Tibial nerve (tissue), 4 donors: ENCODE data around the gene SMYD3. TPM values are rescaled to one million over a fixed set of nuclear protein-coding genes. Genes with fewer than 3 reads are reported as not detected.

Experiments
- DNase-seq, 2 donors: peaks; one replicate each; pipeline ENCODE4 v3.0.0-alpha.2; 2019; ENCODE audit warnings: low spot score in 2 of 2
- H3K27ac ChIP-seq, 4 donors: fragments of 200-600 bp; sonication (generic) in 3 of 4; one replicate each; pipeline ENCODE4 v1.5.1; 2017 to 2019; ENCODE audit warnings: mild to moderate bottlenecking in 1 of 4
- H3K27me3 ChIP-seq, 2 donors: fragments of 200-600 bp; sonication (generic) in 1 of 2; one replicate each; pipeline versions ENCODE4 v1.5.1 to v1.6.0; 2017 to 2019
- H3K36me3 ChIP-seq, 3 donors: fragments of 200-600 bp; sonication (generic); one replicate each; pipeline ENCODE4 v1.5.1; 2018 to 2019
- H3K4me1 ChIP-seq, 4 donors: fragments of 200-600 bp; sonication (generic) in 3 of 4; one replicate each; pipeline ENCODE4 v1.5.1; 2017 to 2019
- H3K4me3 ChIP-seq, 4 donors: fragments of 200-600 bp; sonication (generic) in 3 of 4; one replicate each; pipeline ENCODE4 v1.5.1; 2017 to 2019; ENCODE audit warnings: mild to moderate bottlenecking in 1 of 4, moderate library complexity in 1 of 4
- H3K9me3 ChIP-seq, 4 donors: fragments of 200-600 bp; sonication (generic) in 3 of 4; one replicate each; pipeline ENCODE4 v1.5.1; 2017 to 2019
- CTCF ChIP-seq, 5 experiments: fragments of 200-600 bp in 3 of 5; fragments of 450-650 bp in 2 of 5; sonication (generic) in 3 of 5; IDR thresholded peaks; one replicate each; pipeline ENCODE4 v1.5.1; 2016 to 2019; ENCODE audit warnings: antibody characterized with exemption in 5 of 5, mild to moderate bottlenecking in 3 of 5, moderate library complexity in 2 of 5
- EP300 ChIP-seq, 2 donors: sonication (generic); formaldehyde crosslinking; IDR thresholded peaks; one replicate each; pipeline ENCODE4 v1.6.1; 2017; ENCODE audit warnings: antibody characterized with exemption in 2 of 2, mild to moderate bottlenecking in 1 of 2
- POLR2A ChIP-seq, 2 donors: fragments of 450-650 bp; IDR thresholded peaks; one replicate each; pipeline ENCODE4 v1.6.1; 2017; ENCODE audit warnings: antibody characterized with exemption in 2 of 2, mild to moderate bottlenecking in 2 of 2, moderate library complexity in 2 of 2
- WGBS, 2 donors: methylation state at CpG; one replicate each; pipeline ENCODE4 v1.1.5; 2018; 5-methylcytosine and 5-hydroxymethylcytosine counted together
- total RNA-seq, 4 donors: library from RNA; depleted of rRNA; stranded (reverse); fragments of >200 nt; gene quantifications; one replicate each; pipeline ENCODE4 v1.1.0, GENCODE V29; 2016

SMYD3 gene
- total RNA-seq, 4 donors from 2014 or later = 22.2 to 30.3 (median 27.0) TPM

- no peak overlapping the region for H3K4me3 ChIP-seq
- TF ChIP-seq CTCF (IDR thresholded peaks at IDR 0.05) (no peak), POLR2A (IDR thresholded peaks at IDR 0.05) (no peak), EP300 (IDR thresholded peaks at IDR 0.05) (no peak)
- no peaks in the 10 kb centered on the region for H3K27me3 ChIP-seq
- no peaks in the 10 kb centered on the region for H3K9me3 ChIP-seq
- no peaks in the 10 kb centered on the region for H3K36me3 ChIP-seq
- no peak for DNase-seq
- no peak overlapping the region for H3K27ac ChIP-seq
- 72 to 74% methylated on average over 6 of the region's 6 CpGs for WGBS, 2 donors
- H3K4me1 ChIP-seq = no peaks in the 10 kb centered on the region
Observed at GRCh38 chr1:245990315-245991022, 516.6 kb downstream of the SMYD3 start.

- H3K27me3 ChIP-seq = no peaks in the 10 kb centered on the region
- WGBS, 2 donors = 77 to 88% methylated on average over 9 of the region's 9 CpGs
- no peak overlapping the region for H3K4me3 ChIP-seq
- TF ChIP-seq CTCF (IDR thresholded peaks at IDR 0.05) = no peak
- H3K4me1 ChIP-seq = no peaks in the 10 kb centered on the region
- H3K36me3 ChIP-seq = no peaks in the 10 kb centered on the region
- H3K9me3 ChIP-seq = no peaks in the 10 kb centered on the region
- DNase-seq = no peak
- H3K27ac ChIP-seq = no peak overlapping the region
Observed at GRCh38 chr1:245988393-245989078, 518.5 kb downstream of the SMYD3 start.

- Histone ChIP-seq H3K36me3 (no peaks in the 10 kb centered on the region), H3K27ac (no peak overlapping the region), H3K9me3 (no peaks in the 10 kb centered on the region), H3K4me3 (no peak overlapping the region), H3K27me3 (no peaks in the 10 kb centered on the region), H3K4me1 (no peaks in the 10 kb centered on the region)
- TF ChIP-seq EP300 (IDR thresholded peaks at IDR 0.05) = no peak
- TF ChIP-seq POLR2A (IDR thresholded peaks at IDR 0.05) = no peak
- TF ChIP-seq CTCF (IDR thresholded peaks at IDR 0.05) = no peak
- WGBS, 2 donors = 94 to 96% methylated on average over 6 of the region's 6 CpGs
- no peak for DNase-seq
Observed at GRCh38 chr1:245987997-245988392, 519.1 kb downstream of the SMYD3 start.

- DNase-seq = no peak
- no peak overlapping the region for H3K27ac ChIP-seq
- TF ChIP-seq POLR2A (IDR thresholded peaks at IDR 0.05) (no peak), CTCF (IDR thresholded peaks at IDR 0.05) (no peak), EP300 (IDR thresholded peaks at IDR 0.05) (no peak)
- no peak overlapping the region for H3K4me3 ChIP-seq
- H3K36me3 ChIP-seq = no peaks in the 10 kb centered on the region
- H3K27me3 ChIP-seq = no peaks in the 10 kb centered on the region
- H3K4me1 ChIP-seq = no peaks in the 10 kb centered on the region
- WGBS, 2 donors = 89 to 91% methylated on average over 6 of the region's 6 CpGs
- H3K9me3 ChIP-seq = no peaks in the 10 kb centered on the region
Observed at GRCh38 chr1:245987577-245987976, 519.5 kb downstream of the SMYD3 start.

GRCh38 chr1:245987219-245987545 lies 519.9 kb downstream of the SMYD3 start:
- Histone ChIP-seq H3K27me3 (no peaks in the 10 kb centered on the region), H3K27ac (no peak overlapping the region), H3K4me3 (no peak overlapping the region), H3K36me3 (no peaks in the 10 kb centered on the region), H3K4me1 (no peaks in the 10 kb centered on the region), H3K9me3 (no peaks in the 10 kb centered on the region)
- DNase-seq = no peak
- 62 to 67% methylated on average over 2 of the region's 2 CpGs for WGBS, 2 donors
- TF ChIP-seq POLR2A (IDR thresholded peaks at IDR 0.05) (no peak), EP300 (IDR thresholded peaks at IDR 0.05) (no peak), CTCF (IDR thresholded peaks at IDR 0.05) (no peak)
